WTC11 (cell line): Measurements from ENCODE around the gene LCE1A. TPM values are rescaled to one million over a fixed set of nuclear protein-coding genes. Genes with fewer than 3 reads are reported as not detected.

Source experiments
- ATAC-seq: fragments of 200-7000 bp; cut with Tn5 transposase; 2 replicates; pipeline ENCODE4 v1.10.0; 2021; ENCODE audit warnings: mild to moderate bottlenecking, moderate library complexity
- Bru-seq: library from RNA; stranded (reverse); fragments of 400-500 nt; gene quantifications from one replicate; lab custom pipeline; 2021; lab: Mats Ljungman, UMichigan
- CTCF ChIA-PET: fragments of 300-600 bp; sonication (Branson Sonifier 250); formaldehyde crosslinking; loops from one replicate; lab custom pipeline; 2021; ENCODE audit warnings: antibody characterized with exemption; lab: Charles Lee
- POLR2A ChIA-PET: fragments of 350-600 bp; sonication (Branson Sonifier 250); formaldehyde crosslinking; loops from one replicate; lab custom pipeline; 2021; ENCODE audit warnings: antibody characterized with exemption; lab: Charles Lee
- DNase-seq: peaks from one replicate; pipeline ENCODE4 v3.0.0; 2021; ENCODE audit warnings: low spot score
- H3K27ac Mint-ChIP-seq: 2 replicates; pipeline ENCODE4 v1.8.0; 2021; ENCODE audit warnings: mixed read lengths
- H3K27me3 Mint-ChIP-seq: 2 replicates; pipeline ENCODE4 v1.8.0; 2021; ENCODE audit warnings: low read depth, mild to moderate bottlenecking, moderate library complexity, mixed read lengths
- H3K36me3 Mint-ChIP-seq: 2 replicates; pipeline ENCODE4 v1.8.0; 2021; ENCODE audit warnings: mixed read lengths
- H3K4me1 Mint-ChIP-seq: 2 replicates; pipeline ENCODE4 v1.8.0; 2022; ENCODE audit warnings: mixed read lengths
- H3K4me3 Mint-ChIP-seq: 2 replicates; pipeline ENCODE4 v1.8.0; 2021; ENCODE audit warnings: mild to moderate bottlenecking, moderate library complexity, mixed read lengths
- H3K9me3 Mint-ChIP-seq: 2 replicates; pipeline ENCODE4 v1.8.0; 2021; ENCODE audit warnings: mixed read lengths
- AR ChIP-seq: fragments of 250-450 bp; sonication (Bioruptor Pico); IDR thresholded peaks from 2 replicates; pipeline ENCODE4 v1.9.0; 2021; ENCODE audit warnings: mild to moderate bottlenecking
- ATF6 ChIP-seq: sonication (generic); formaldehyde crosslinking; IDR thresholded peaks from 2 replicates; pipeline ENCODE4 v1.8.1; 2023; ENCODE audit warnings: mild to moderate bottlenecking, missing genetic modification reagents
- E2F1 ChIP-seq: sonication (generic); formaldehyde crosslinking; IDR thresholded peaks from 2 replicates; pipeline ENCODE4 v1.8.0; 2022; ENCODE audit warnings: mild to moderate bottlenecking, missing genetic modification reagents
- GABPB1 ChIP-seq: sonication (generic); formaldehyde crosslinking; IDR thresholded peaks from 2 replicates; pipeline ENCODE4 v1.8.1; 2023; ENCODE audit warnings: mild to moderate bottlenecking, missing genetic modification reagents
- GRHL2 ChIP-seq: fragments of 250-450 bp; sonication (Bioruptor Pico); IDR thresholded peaks from 2 replicates; pipeline ENCODE4 v1.8.0; 2022; ENCODE audit warnings: mild to moderate bottlenecking, moderate library complexity; ENCODE audit not compliant: insufficient replicate concordance, severe bottlenecking
- HMGXB4 ChIP-seq: sonication (generic); formaldehyde crosslinking; IDR thresholded peaks from 2 replicates; pipeline ENCODE4 v1.8.1; 2023; ENCODE audit warnings: mild to moderate bottlenecking, moderate library complexity, missing genetic modification reagents
- IRF1 ChIP-seq: sonication (generic); formaldehyde crosslinking; IDR thresholded peaks from 2 replicates; pipeline ENCODE4 v1.8.0; 2023; ENCODE audit warnings: missing genetic modification reagents
- IRF2 ChIP-seq: sonication (generic); formaldehyde crosslinking; IDR thresholded peaks from 2 replicates; pipeline ENCODE4 v1.8.0; 2022; ENCODE audit warnings: low read depth, missing genetic modification reagents, borderline replicate concordance
- KAT7 ChIP-seq: sonication (generic); formaldehyde crosslinking; IDR thresholded peaks from 2 replicates; pipeline ENCODE4 v1.8.1; 2023; ENCODE audit warnings: missing genetic modification reagents, mild to moderate bottlenecking, borderline replicate concordance
- MLX ChIP-seq: sonication (generic); formaldehyde crosslinking; IDR thresholded peaks from 2 replicates; pipeline ENCODE4 v1.8.1; 2023; ENCODE audit warnings: mild to moderate bottlenecking, missing genetic modification reagents, moderate library complexity
- MXD4 ChIP-seq: fragments of 250-450 bp; sonication (Bioruptor Pico); IDR thresholded peaks from 2 replicates; pipeline ENCODE4 v1.8.0; 2021; ENCODE audit warnings: mild to moderate bottlenecking, moderate library complexity, borderline replicate concordance
- MYBL2 ChIP-seq: sonication (generic); formaldehyde crosslinking; IDR thresholded peaks from 2 replicates; pipeline ENCODE4 v1.8.1; 2023; ENCODE audit warnings: mild to moderate bottlenecking, moderate library complexity, missing genetic modification reagents
- NR1H2 ChIP-seq: sonication (generic); formaldehyde crosslinking; IDR thresholded peaks from 2 replicates; pipeline ENCODE4 v1.9.0; 2021; ENCODE audit warnings: mild to moderate bottlenecking, moderate library complexity, missing genetic modification reagents
- STAT6 ChIP-seq: sonication (generic); formaldehyde crosslinking; conservative IDR thresholded peaks from 2 replicates; pipeline ENCODE4 v1.8.1; 2023; ENCODE audit warnings: mild to moderate bottlenecking, low read depth, missing genetic modification reagents, moderate library complexity
- TCF7 ChIP-seq: sonication (generic); formaldehyde crosslinking; IDR thresholded peaks from 2 replicates; pipeline ENCODE4 v1.8.0; 2022; ENCODE audit warnings: mild to moderate bottlenecking, low read depth, missing genetic modification reagents, moderate library complexity
- USF1 ChIP-seq: sonication (generic); formaldehyde crosslinking; IDR thresholded peaks from 2 replicates; pipeline ENCODE4 v1.8.0; 2022; ENCODE audit warnings: mild to moderate bottlenecking, missing genetic modification reagents
- ZBTB21 ChIP-seq: sonication (generic); formaldehyde crosslinking; IDR thresholded peaks from 2 replicates; pipeline ENCODE4 v1.8.1; 2023; ENCODE audit warnings: mild to moderate bottlenecking, missing genetic modification reagents, borderline replicate concordance
- ZNF219 ChIP-seq: sonication (generic); formaldehyde crosslinking; IDR thresholded peaks from 2 replicates; pipeline ENCODE4 v1.8.0; 2023; ENCODE audit warnings: missing genetic modification reagents, mild to moderate bottlenecking, borderline replicate concordance
- ZNF232 ChIP-seq: sonication (generic); formaldehyde crosslinking; IDR thresholded peaks from 2 replicates; pipeline ENCODE4 v1.8.0; 2022; ENCODE audit warnings: mild to moderate bottlenecking, missing genetic modification reagents
- ZNF263 ChIP-seq: sonication (generic); formaldehyde crosslinking; IDR thresholded peaks from 2 replicates; pipeline ENCODE4 v1.8.1; 2022; ENCODE audit warnings: low read depth, mild to moderate bottlenecking, moderate library complexity, missing genetic modification reagents
- ZNF396 ChIP-seq: fragments of 250-450 bp; sonication (Bioruptor Pico); IDR thresholded peaks from 2 replicates; pipeline ENCODE4 v1.8.0; 2021; ENCODE audit warnings: mild to moderate bottlenecking, moderate library complexity, borderline replicate concordance
- ZNF423 ChIP-seq: fragments of 250-450 bp; sonication (Bioruptor Pico); IDR thresholded peaks from 2 replicates; pipeline ENCODE4 v2.1.2; 2022; ENCODE audit warnings: mild to moderate bottlenecking, moderate library complexity
- ZNF671 ChIP-seq: fragments of 250-450 bp; sonication (Bioruptor Pico); IDR thresholded peaks from 2 replicates; pipeline ENCODE4 v1.8.0; 2021; ENCODE audit warnings: mild to moderate bottlenecking
- long read RNA-seq, 3 experiments: library from RNA in 1 of 3; library from capped mRNA in 1 of 3; library from polyadenylated mRNA in 1 of 3; unstranded in 2 of 3; stranded (forward) in 1 of 3; transcript quantifications; one replicate each; pipeline ENCODE4 v2.0.0, GENCODE V29; 2021
- total RNA-seq: library from RNA; stranded (reverse); gene quantifications from 3 replicates; pipeline ENCODE4 v1.2.3, GENCODE V29; 2021

Gene LCE1A
- total RNA-seq (not detected in 3 replicates), Bru-seq, nascent RNA (not detected)
- long read RNA-seq, experiment 1: 0 reads
- long read RNA-seq, experiment 2: 0 reads
- long read RNA-seq, experiment 3: 0 reads

GRCh38 chr1:152827173-152827572, at the start of gene LCE1A:
Gene LCE1A (plus strand): TSS chr1:152827473. CDS start chr1:152827473, 0 bp downstream.
- POLR2A ChIA-PET: no interaction called here
- no peak for DNase-seq
- H3K4me3 Mint-ChIP-seq: no peak within 1 kb of the TSS
- ATAC-seq: no peak
- H3K4me1 Mint-ChIP-seq: no peaks in the 10 kb centered on the region
- H3K27me3 Mint-ChIP-seq: peaks cover 7% of the 10 kb centered on the region
- TF ChIP-seq IRF2 (no peak), ATF6 (CRISPR knock-in tag) (no peak), ZNF232 (no peak), GABPB1 (CRISPR knock-in tag) (no peak), E2F1 (CRISPR knock-in tag) (no peak), ZNF423 (CRISPR knock-in tag) (no peak), STAT6 (CRISPR knock-in tag) (no peak), ZBTB21 (no peak), KAT7 (CRISPR knock-in tag) (no peak), MYBL2 (no peak), ZNF219 (CRISPR knock-in tag) (no peak), USF1 (CRISPR knock-in tag) (no peak), ZNF263 (CRISPR knock-in tag) (no peak), MXD4 (CRISPR knock-in tag) (no peak), TCF7 (CRISPR knock-in tag) (no peak), IRF1 (CRISPR knock-in tag) (no peak)
- TF ChIP-seq, all 79 proteins: peak for 0
- CTCF ChIA-PET: no interaction called here
- Mint-ChIP-seq H3K27ac (no peak within 1 kb of the TSS), H3K9me3 (peaks cover 75% of the 10 kb centered on the region), H3K36me3 (peaks cover 57% of the 10 kb centered on the region)

- ATAC-seq (no peak), DNase-seq (no peak)
- Mint-ChIP-seq H3K9me3 (peaks cover 83% of the 10 kb centered on the region), H3K27me3 (peaks cover 25% of the 10 kb centered on the region), H3K36me3 (peaks cover 65% of the 10 kb centered on the region), H3K4me1 (no peaks in the 10 kb centered on the region), H3K27ac (no peak overlapping the region), H3K4me3 (no peak overlapping the region)
- POLR2A ChIA-PET: no interaction called here
- CTCF ChIA-PET: no interaction called here
- TF ChIP-seq GRHL2 (CRISPR knock-in tag): no peak
- no peak for TF ChIP-seq ZNF396
- TF ChIP-seq AR: no peak
- no peak for TF ChIP-seq HMGXB4 (CRISPR knock-in tag)
- TF ChIP-seq MLX: no peak
- no peak for TF ChIP-seq NR1H2 (CRISPR knock-in tag)
- no peak for TF ChIP-seq ZNF671 (CRISPR knock-in tag)
Observed at GRCh38 chr1:152777510-152778137, 49.6 kb upstream of the LCE1A start.
